A549 treated with dexamethasone at 1 μM for 4 hours (cell line): ENCODE measurements around the gene ZPR1. TPM values are rescaled to one million over a fixed set of nuclear protein-coding genes. Genes with fewer than 3 reads are reported as not detected.

Experiments
- total RNA-seq: library from RNA; stranded (reverse); fragments of 200-300 nt; extraction: Qiagen RNA extraction; gene quantifications from 5 replicates; pipeline ENCODE4 v1.2.3, GENCODE V29; 2022

Gene ZPR1, protein sequence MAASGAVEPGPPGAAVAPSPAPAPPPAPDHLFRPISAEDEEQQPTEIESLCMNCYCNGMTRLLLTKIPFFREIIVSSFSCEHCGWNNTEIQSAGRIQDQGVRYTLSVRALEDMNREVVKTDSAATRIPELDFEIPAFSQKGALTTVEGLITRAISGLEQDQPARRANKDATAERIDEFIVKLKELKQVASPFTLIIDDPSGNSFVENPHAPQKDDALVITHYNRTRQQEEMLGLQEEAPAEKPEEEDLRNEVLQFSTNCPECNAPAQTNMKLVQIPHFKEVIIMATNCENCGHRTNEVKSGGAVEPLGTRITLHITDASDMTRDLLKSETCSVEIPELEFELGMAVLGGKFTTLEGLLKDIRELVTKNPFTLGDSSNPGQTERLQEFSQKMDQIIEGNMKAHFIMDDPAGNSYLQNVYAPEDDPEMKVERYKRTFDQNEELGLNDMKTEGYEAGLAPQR
- total RNA-seq = 53.5 to 63.7 TPM (median 62.9 TPM) in 5 replicates

DNA sequence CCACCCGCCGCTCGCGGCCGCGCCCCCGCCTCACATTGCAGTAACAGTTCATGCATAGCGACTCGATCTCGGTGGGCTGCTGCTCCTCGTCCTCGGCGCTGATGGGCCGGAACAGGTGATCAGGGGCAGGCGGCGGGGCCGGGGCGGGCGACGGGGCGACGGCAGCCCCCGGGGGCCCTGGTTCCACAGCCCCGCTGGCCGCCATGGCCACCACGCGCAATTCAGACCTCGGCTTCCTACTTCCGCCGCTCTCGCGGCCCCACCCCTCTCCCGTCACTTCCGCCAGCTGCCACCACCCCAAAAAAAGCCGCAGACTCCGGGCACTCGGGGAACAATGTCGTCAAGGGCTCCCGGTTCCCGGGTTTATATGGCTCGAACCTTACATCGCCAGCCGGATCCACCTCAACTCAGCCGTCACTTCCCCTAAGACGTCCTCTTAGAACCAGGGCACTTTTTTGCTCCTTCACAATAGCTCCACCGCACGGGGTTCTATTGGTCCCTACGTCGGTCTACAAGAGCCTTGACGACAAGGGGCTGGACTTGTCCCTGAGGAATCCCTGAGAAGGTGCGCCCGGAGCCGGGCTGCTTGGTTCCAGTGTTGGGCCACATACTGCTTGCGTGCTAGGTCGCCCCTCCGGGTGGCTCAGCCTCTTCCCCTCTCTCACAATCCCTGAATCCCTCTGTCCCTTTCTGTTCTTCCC is at the start of gene ZPR1:
ZPR1 (minus strand) TSS at position 238 of the 701 bp plus-strand sequence; CDS start at position 205, 33 bp downstream.

DNA sequence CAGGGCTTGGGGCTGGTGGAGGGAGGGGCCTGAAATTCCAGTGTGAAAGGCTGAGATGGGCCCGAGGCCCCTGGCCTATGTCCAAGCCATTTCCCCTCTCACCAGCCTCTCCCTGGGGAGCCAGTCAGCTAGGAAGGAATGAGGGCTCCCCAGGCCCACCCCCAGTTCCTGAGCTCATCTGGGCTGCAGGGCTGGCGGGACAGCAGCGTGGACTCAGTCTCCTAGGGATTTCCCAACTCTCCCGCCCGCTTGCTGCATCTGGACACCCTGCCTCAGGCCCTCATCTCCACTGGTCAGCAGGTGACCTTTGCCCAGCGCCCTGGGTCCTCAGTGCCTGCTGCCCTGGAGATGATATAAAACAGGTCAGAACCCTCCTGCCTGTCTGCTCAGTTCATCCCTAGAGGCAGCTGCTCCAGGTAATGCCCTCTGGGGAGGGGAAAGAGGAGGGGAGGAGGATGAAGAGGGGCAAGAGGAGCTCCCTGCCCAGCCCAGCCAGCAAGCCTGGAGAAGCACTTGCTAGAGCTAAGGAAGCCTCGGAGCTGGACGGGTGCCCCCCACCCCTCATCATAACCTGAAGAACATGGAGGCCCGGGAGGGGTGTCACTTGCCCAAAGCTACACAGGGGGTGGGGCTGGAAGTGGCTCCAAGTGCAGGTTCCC is 41.8 kb upstream of the ZPR1 start, which contains the start of gene APOC3:
APOC3 (plus strand) TSS at position 383 of the 659 bp plus-strand sequence. CDS start 676 bp downstream, outside the sequence.

DNA sequence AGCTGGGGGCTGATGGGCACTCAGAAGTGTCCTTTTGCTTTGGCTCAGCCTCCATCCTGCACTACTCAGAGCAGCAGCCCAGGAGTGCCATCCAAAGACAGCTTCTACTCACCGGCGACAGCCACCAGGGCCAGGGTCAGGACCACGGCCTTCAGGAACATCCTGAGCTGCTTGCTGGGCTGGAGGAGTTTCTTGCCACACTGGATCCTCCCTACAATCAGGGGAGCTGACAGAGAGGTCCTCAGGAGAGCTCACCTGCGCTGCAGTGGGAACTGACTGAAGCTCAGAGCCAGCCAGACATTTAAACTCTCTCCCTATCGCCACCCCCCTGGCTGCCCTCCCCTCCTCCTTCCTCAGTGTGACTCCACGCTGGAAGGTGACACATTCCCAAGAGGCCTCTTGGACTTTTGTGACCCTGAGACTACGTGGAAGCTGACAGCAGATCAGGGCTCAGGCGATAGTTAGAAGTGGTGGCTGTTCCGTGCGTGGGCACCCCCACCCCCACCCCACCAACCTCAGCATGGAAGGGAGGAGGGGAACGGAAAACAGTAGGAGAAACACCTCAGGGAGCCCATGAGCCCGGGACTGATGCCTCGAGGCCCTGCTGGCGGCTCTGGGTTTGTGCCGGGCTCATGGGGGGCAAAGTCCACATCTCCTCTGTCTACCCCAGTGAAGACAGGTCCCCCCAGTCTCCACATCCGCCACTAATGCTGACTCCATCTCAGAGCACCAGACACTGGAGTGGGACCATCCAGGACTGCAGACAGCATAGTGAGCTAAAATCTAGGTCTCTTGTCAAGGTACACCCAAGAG is 35.4 kb upstream of the ZPR1 start, which contains the start of gene APOA4:
APOA4 (minus strand) TSS at position 274 of the 813 bp plus-strand sequence; CDS start at position 161, 113 bp downstream.

DNA sequence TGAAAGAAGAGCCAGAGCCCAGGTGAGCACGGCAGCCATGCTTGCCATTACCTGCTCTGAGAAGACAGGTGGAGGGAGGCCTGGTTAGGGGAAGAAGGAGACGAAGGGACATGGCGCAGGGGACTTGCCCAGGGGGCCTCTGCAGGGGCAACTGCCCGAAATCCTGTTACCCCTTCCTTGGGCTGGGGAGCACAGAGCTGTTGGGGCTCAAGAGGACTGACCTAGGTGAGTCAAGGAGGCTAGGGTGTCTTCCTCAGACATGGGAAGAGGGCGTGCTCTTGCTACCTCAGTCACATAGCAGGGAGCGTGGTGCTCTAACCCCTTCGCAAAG is 4.0 kb upstream of the ZPR1 start, which contains the start of gene APOA5:
APOA5 (minus strand) TSS at position 67 of the 331 bp plus-strand sequence; CDS start at position 48, 19 bp downstream.

DNA sequence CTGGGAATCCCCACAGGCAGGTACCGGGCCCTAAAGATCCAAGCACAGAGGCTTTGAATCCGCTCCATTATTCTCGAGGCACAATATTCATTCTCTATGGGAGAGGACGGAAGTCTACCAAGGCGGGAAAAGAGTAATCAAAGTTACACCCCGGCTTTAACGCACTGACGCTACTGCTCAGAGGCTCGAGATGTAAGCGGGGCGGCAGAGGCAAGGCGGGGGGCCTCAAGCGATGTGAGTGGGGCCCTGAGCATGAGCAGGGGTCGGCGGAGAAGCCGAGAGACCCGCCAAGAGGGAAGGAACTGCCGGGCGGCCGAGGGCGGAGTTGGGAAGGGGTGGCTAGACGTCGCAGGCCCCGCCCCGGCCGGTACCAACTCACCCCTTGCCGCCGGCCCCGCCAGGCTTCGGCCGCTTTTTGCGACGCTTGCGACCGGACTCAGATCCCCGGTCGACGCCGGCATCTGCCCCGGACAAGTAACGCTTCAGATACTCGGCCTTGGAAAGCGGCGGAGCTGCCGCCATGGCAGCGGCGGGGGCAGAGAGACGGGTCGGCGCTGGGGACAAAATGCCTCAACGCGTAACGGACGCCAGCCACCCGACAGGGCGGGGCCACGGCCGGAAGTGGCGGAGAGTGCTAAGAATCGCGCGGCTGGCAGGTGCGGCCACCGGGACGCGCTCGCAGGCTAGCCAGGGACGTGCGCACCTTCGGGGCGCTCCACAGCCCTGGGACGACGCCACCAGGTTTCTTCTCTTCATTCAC is 15.2 kb downstream of the ZPR1 start, which contains the start of gene BUD13:
BUD13 (minus strand) TSS at position 545 of the 760 bp plus-strand sequence; CDS start at position 522, 23 bp downstream.

Other genes with a start within 250 kb of the ZPR1 start
- 11.5 to 13.3 TPM (median 12.4 TPM) in 5 replicates for gene BUD13, start 15.0 kb downstream of the ZPR1 start, total RNA-seq
- gene APOA5, start 3.9 kb upstream of the ZPR1 start, total RNA-seq = 0.05 TPM in 1 of 5 replicates, not detected in the others
- not detected in 5 replicates for gene APOA4, start 35.3 kb upstream of the ZPR1 start, total RNA-seq
- not detected in 5 replicates for gene APOC3, start 41.9 kb upstream of the ZPR1 start, total RNA-seq
- 0.12 to 0.34 TPM (median 0.20 TPM) in 5 replicates for gene APOA1, start 49.6 kb upstream of the ZPR1 start, total RNA-seq